ENCODE data around the gene KRTAP1-1.
"Not testable (repeated sequence)": the region's sequence is repeated elsewhere in the genome, so short reads cannot be mapped to it uniquely, and the experiment has no call there.

Gene KRTAP1-1

DNA sequence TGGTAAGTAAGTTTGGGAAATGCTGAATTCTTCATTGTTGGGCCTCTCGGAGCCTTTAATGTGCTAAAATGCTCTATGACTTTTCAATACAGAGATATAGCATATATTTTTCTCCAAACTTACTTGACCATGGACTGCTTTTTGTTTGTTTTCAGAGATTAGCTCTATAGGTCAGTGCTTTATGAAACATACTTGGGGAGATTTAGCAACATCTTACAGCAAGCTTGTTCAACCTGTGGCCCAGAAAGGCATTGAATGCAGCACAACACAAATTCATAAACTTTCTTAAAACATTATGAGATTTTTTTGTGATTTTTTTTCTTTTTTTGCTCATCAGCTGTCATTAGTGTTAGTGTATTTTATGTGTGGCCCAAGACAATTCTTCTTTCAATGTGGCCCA, 31.3 kb downstream of the KRTAP1-1 start:
- DNase-seq: no peak

DNA sequence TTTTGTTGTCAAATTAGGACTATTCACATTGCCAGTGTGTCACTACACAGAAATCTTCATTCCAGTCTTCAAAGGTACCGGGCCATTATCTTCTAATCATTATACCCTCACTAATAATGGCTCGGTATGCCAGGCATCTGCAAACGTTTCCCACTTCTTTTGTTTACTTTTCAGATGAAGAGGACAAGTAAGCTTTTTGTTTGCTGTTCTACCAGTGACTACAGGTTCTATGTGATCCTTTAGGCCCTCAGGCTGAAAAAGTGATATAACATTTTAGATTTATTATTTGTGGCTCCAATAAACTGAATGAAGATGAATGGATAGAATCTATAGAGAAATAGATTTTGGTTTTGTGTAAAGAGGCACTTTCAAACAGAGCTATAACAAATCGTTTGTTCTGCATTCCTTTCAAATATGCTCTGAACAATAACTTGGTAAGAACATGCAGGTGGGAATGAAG, 31.9 kb downstream of the KRTAP1-1 start:
- DNase-seq: no peak

- DNase-seq: no peak
Observed at GRCh38 chr17:41008811-41009210, 32.4 kb downstream of the KRTAP1-1 start, which contains the start of gene KRTAP3-1. Gene KRTAP3-1 (minus strand): TSS chr17:41009128. CDS start chr17:41009074, 54 bp downstream.

DNA sequence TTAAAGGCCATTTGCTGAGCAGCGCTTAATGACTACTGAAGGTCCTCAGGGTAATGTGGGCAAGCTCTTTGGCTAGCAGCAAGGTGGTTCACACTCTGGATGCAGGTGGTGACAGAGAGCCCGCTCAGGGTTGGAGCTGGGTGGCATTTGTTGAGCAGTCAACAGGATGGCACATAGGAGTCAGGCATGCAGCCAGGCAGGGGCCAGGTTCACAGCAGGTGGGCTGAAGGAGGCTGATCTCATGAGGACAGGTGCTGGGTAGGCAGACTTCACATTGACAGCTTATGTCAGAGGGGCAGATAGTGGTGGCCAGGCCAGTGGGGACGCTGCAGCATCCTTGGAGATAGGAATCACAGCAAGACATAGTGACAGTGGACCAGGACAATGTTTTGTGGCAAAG, 36.9 kb downstream of the KRTAP1-1 start:
- no peak for DNase-seq

DNA sequence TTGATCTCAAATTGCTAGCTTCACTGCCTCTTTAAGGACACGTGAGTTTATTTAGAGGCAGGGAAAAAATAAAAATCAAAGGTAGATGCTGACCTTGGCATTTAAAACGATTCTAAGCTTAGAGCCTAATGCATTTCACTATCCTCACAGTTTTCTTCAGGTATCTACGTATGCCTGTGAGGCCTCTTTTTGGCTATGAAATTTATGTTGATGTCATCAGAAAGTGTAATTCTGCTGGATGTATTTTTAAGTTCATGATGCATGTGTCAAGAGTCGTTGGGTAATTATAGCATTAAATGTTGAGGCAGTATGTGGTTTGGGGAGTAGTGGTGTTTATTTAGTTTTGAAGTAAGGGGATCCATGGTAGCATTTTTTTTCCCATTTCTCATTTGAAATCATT, 37.3 kb downstream of the KRTAP1-1 start:
- DNase-seq: no peak

DNA sequence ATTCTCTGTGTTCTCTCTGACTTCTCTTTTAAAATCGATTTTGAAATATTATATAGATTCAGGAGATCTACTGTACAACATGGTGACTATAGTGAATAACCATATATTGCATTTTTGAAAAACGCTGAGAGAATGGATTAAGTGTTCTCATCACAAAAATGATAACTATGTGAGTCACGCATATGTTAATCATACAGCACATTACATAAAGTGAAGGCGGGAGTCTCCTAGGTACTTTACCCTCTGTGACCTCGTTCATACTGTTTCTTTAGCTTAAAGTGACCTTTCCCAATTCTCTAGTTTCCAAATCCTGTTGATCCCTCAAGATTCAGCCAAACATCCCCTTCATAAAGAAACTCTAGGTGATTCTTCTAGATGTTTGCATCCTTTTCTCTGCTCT, 38.4 kb downstream of the KRTAP1-1 start:
- DNase-seq: no peak

DNA sequence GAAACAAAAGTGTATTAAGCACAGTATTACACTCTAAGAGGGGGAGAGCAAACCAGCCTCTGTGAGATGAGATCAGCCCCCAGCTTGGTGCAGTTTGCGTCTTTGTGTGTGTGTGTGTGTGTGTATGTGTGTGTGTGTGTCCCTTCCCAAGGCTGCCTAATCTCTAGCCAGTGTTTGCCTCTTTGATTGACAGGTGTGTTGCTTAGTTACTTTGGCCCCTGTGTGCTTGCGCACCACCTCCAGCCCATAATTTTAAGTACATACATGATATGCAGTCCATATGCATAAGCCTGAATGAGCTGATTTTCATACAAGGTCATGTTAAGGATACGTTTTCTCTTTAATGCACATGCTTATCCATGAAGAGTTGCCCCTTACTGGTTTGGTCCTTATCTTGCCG, 39.5 kb downstream of the KRTAP1-1 start:
- DNase-seq: no peak

DNA sequence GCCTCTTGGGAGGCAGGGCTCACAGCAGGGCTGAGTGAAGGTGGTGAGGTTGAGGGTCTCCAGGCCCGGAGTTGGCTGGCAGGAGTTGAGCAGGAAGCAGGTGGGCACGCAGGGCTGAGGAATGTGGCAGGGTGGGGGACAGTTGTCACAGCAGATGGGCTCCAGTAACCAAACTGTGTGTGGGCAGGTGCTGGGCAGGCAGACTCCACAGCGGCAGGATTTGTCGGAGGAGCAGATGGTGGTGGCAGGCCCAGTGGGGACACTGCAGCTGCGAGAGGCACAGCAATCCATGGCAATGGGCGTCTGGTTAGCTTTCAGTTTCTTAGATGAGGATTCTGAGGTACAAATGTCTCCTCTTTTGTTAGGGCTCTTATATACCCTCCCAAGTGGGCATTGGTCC, 41.7 kb downstream of the KRTAP1-1 start, which contains the start of gene KRTAP3-2:
Gene KRTAP3-2 (minus strand): TSS at position 344 of the 400 bp plus-strand sequence. CDS start 53 bp downstream, at position 291.
- DNase-seq: not testable (repeated sequence)

- DNase-seq: no peak
Observed at GRCh38 chr17:40997361-40997760, 43.9 kb downstream of the KRTAP1-1 start.

- no peak for DNase-seq
Observed at GRCh38 chr17:40996829-40997228, 44.4 kb downstream of the KRTAP1-1 start.

- DNase-seq: no peak
Observed at GRCh38 chr17:40995116-40995515, 46.1 kb downstream of the KRTAP1-1 start.

DNA sequence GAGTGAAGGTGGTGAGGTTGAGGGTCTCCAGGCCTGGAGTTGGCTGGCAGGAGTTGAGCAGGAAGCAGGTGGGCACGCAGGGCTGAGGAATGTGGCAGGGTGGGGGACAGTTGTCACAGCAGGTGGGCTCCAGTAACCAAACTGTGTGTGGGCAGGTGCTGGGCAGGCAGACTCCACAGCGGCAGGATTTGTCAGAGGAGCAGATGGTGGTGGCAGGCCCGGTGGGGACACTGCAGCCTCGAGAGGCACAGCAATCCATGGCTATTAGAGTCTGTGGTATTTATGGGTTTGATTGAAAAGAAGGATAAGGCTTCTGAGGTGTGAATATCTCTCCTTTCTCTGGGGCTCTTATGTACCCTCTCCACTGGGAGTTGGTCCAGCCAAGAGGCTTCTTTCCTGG, 47.4 kb downstream of the KRTAP1-1 start, which contains the start of gene KRTAP3-3:
Gene KRTAP3-3 (minus strand): TSS at position 326 of the 400 bp plus-strand sequence. CDS start 67 bp downstream, at position 259.
- no peak for DNase-seq

DNA sequence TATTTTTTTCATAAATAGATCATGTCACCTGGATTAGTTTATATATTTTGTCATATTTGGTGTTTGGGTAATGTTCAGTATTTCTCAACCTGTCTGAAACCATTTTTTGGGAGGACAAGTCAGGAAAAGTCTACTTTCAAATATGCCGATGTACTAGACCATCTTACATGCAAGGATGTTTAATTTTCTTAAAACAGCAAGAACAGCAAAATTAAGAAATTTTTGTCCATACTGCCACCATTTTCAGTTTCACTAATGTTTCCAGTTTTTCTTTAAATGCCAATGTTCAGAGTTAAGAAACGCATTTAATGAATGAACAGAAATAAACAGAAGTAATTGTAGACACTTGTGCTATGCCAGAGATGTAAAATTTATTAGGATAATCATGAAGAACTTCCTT, 48.2 kb downstream of the KRTAP1-1 start:
- DNase-seq: no peak

DNA sequence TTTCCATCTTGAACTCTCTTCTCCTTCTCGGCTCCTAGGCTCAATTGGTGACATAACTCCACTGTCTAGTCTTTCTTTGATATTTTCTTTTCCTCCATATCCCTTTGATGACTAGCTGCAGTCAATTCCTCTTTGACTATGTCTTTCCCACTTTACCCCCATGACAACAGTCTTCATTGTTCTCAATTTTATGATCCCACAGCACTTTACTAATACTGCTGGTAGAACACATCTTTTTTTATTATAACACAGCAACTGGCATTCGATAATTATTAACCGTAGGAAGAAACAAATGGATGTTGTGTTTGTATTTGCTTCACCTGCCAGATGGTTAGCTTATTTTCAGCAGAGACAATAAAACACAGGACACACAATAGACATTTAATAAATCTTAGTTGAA, 48.6 kb downstream of the KRTAP1-1 start:
- no peak for DNase-seq
